GM23248 (cell line): ENCODE data around the gene CYP2C9.

Source experiments
- EZH2 ChIP-seq: fragments of 200-600 bp; sonication (generic); IDR thresholded peaks from 2 replicates; pipeline ENCODE4 v1.6.1; 2018; ENCODE audit warnings: antibody characterized with exemption, mild to moderate bottlenecking; ENCODE audit not compliant: insufficient read depth, poor library complexity, severe bottlenecking
- EZH2phosphoT487 ChIP-seq: fragments of 200-600 bp; sonication (generic); IDR thresholded peaks from 2 replicates; pipeline ENCODE4 v1.6.1; 2018; ENCODE audit warnings: antibody characterized with exemption, moderate library complexity, mild to moderate bottlenecking, low read depth; ENCODE audit not compliant: insufficient read depth

- TF ChIP-seq EZH2 (no peak), EZH2phosphoT487 (no peak)
These were observed 95.9 kb downstream of the CYP2C9 start for GRCh38 chr10:95034401-95034800.
